Frontal cortex (tissue), 4 donors: Measurements from ENCODE around the gene CPEB4. TPM values are rescaled to one million over a fixed set of nuclear protein-coding genes. Genes with fewer than 3 reads are reported as not detected.
A peak's percentile ranks its signal among the peaks of the same experiment; 100 is the strongest.

Experiments used
- DNase-seq, 2 donors: peaks; one replicate each; pipeline ENCODE4 v3.0.0; 2012; ENCODE audit warnings: low spot score in 2 of 2
- FAIRE-seq: peaks from 2 replicates; lab custom pipeline; 2012; peaks lifted over from hg19 to GRCh38; lab: Jason Lieb, UNC
- total RNA-seq: library from RNA; depleted of rRNA; stranded (reverse); fragments of >200 nt; gene quantifications from one replicate; pipeline ENCODE4 v1.2.3, GENCODE V29; 2014
- donor health status: control.
- donor health status: control.
- donor health status: control.

Gene CPEB4
- total RNA-seq, 1 donor from 2014 or later, result 76.2 TPM

DNA sequence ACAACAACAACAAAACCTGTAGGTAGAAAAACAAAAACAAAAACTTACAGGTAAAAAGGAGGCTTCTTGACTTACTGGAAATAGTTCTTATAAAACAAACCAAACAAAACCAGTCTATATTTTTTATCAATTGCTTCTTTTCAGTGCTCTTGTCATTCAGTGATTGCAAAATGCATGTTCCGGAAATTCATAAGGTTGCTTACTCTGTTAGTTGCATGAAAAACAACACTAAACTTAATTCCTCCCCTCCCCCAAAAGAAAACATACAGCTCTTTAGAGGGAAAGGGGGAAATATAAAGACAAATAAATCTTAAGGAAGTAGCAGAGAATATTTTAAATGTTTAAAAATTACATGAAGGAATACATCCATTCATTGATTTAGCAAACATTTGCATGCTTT is 19.1 kb downstream of the CPEB4 start:
- DNase-seq (no peak), FAIRE-seq (no peak)

DNA sequence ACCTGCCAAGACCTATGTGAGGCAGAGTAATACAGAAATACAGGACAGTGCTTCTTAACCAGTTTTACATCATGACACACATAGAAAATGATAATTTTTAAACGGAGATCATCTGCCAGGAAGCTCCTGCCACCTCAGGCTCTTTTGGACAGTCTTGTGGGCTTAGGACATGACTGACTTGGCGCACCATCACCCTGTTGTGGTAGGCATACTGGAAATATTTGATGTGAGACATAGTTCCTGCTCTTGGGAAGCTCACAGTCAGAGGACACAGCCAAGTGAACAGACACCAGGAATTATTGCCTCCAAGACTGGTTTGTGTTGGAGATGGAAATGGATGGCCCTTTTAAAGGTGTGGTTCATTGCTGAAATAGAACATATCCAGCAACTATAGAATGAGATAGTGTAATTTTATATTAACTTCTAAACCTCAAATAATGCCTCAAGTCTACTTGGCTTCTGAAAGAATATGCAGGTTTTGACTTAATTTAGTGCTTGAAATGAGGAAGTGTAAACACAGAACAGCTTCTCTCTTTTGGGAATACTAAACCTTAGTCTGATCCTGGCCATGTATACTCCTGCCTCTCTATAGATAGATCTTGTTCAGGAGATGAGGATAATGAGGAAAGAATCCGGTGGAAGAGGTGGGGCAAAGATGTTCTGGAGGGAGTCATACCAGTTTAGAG is 19.7 kb downstream of the CPEB4 start:
- FAIRE-seq, result no peak
- no peak for DNase-seq

GRCh38 chr5:173909199-173909598 is 21.1 kb downstream of the CPEB4 start:
- DNase-seq (peak in 1 of 2 donors; percentile 37), FAIRE-seq (peak; percentile 63)

DNA sequence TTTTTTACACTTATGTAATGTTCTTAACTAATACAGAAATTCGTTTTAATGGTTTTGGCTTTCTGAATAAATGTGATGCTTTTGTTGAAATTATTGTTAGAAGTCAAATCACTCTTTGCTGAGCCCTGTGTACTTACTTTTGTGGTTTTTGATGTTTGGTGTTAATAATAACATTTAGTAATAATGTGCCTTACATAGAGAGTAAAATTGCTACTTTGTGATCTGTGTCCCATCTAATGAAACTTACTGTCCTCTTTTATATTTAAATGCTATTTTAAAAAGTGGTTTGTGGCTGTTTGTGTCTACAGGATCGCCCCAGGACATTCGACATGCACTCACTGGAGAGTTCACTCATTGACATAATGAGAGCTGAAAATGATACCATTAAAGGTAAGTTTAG is 22.1 kb downstream of the CPEB4 start:
- no peak for DNase-seq
- no peak for FAIRE-seq

DNA sequence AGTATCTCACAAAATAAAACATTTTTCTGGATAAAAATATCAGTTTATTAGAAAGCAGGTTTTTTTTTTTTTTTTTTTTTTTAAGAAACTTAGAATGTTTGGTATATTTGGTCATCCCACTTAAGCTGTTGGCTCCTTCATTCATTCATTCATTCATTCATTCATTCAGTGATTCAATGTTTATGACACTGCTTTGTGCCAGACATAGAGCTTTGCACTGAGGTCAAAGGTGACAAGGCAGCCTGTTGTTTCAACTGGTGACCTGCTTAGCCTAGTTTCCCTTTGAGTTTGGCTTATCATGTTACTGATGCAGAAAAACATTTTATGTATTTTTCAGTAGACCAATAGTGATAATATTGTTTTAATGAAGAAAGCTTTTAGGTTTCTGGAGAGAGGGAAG is 23.5 kb downstream of the CPEB4 start:
- FAIRE-seq, result no peak

GRCh38 chr5:173913686-173914321 is 25.7 kb downstream of the CPEB4 start:
- peak; percentile 37 for FAIRE-seq

More for the DNA sequence above, 23.5 kb downstream of the CPEB4 start:
- DNase-seq, result no peak

GRCh38 chr5:173915310-173916014 is 27.3 kb downstream of the CPEB4 start:
- FAIRE-seq, result no peak
- DNase-seq, result no peak

More at GRCh38 chr5:173913686-173914321, 25.7 kb downstream of the CPEB4 start:
- no peak for DNase-seq

- DNase-seq (no peak), FAIRE-seq (no peak)
Measured at GRCh38 chr5:173916233-173916632, 28.1 kb downstream of the CPEB4 start.

DNA sequence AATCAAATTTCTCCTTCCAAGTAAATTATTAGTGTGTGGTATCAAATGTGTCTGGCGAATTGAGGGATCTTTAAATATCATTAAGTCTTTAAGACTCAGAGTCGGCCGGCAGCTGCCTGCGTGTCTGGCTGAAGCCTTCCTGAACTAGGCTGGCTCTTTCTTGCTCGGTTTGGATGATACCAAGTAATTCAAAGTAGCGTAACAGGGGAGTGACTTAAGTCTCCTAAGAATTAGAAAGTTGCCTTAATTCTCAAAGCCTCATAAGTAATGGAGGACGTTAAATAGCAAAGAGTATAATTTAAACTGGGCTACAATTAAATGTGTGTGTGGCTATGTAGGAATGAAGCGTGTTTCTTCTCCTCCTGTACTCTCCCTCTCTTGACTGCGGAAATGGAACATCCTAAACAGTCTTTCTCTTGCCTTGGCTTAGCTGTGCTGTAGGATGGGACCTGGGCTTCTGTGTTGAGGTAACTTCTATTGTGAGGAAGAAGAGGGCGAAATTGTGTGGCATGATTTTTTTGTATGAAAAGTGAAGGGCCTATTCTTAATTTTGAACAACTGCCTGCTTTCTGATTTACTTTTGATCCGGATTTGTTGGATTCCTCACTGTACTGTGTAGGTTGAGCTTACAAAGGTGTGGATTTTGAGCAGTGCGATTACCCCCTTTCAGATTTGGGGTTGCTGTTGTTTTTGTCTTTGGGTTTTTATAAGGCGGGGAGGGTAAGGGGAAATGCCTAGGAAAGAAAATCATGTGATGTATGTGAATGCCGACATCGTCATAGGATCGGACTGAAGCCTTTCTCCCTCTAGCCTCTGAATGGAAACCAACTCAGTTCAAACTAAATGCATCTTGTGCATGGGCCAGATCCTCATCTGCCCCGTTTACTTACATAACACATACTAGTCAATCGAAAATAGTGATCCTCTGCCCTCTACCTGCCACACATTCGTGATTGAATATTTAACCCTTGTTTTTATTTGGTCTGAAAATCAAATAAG is 29.9 kb downstream of the CPEB4 start:
- FAIRE-seq (no peak), DNase-seq (no peak)

- DNase-seq, result no peak
- FAIRE-seq, result no peak
Measured at GRCh38 chr5:173919443-173919842, 31.3 kb downstream of the CPEB4 start.

- no peak for DNase-seq
- no peak for FAIRE-seq
Measured at GRCh38 chr5:173920024-173920753, 32.0 kb downstream of the CPEB4 start.

DNA sequence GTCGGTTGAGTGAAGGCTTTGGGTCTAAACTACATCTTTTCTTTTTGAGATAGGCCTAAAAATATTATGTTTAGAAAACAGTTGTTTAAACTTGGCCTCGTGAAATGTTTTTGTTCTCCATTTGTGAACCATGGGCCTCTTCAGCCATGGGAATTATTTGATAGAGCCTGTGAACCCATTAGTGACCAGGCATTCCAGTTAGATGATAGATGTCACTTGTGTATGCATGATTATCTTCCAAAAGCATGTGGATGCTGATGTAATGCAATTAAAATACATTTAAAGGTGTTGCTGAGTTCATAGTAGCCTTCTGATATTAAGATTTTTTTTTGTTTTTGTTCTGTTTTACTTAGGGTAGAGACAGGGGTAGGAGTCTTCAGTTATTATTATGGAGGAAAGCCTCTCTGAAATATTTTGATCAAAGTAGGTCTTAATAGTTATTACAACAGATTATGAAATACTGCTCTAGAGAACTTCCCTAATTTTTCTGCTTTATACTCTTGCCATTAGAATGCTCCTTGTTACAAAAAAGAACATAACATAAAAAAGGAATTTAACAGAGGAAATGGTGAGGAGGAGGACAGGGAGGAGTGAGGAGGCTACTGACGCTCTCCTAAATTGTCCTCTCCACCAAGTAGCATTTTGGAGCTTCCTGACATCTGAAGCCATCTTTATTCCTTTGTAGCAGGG is 32.9 kb downstream of the CPEB4 start:
- DNase-seq (no peak), FAIRE-seq (no peak)

GRCh38 chr5:173922527-173922926 is 34.4 kb downstream of the CPEB4 start:
- FAIRE-seq, result no peak
- DNase-seq, result no peak

- FAIRE-seq (no peak), DNase-seq (no peak)
Measured at GRCh38 chr5:173923218-173924095, 35.3 kb downstream of the CPEB4 start.

- DNase-seq (no peak), FAIRE-seq (no peak)
Measured at GRCh38 chr5:173924899-173925298, 36.8 kb downstream of the CPEB4 start.

GRCh38 chr5:173925449-173926071 is 37.4 kb downstream of the CPEB4 start:
- DNase-seq (no peak), FAIRE-seq (no peak)

DNA sequence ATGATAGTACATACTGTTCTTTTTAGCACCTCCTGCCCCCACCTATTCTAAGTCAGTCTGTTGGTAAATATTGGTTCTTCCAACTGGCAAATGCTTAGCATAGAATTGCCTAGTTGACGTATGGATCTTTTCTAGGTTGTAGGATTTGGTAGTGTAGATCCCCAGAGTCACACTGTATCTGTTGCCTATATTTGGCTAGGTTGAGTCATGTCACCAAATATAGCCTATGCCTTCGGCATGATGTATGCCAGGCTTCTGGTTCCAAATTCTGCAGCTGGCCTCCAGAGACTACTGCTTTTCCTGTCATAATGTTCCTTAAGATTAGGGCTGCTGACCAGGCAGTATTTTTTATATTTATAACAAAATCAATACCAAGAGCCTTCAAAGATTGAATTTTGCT is 38.2 kb downstream of the CPEB4 start:
- FAIRE-seq (no peak), DNase-seq (peak in 1 of 2 donors; percentile 22)
